Nephron progenitor cell (in vitro differentiated cells): ENCODE measurements around the gene SULF2.

ENCODE experiments used
- DNase-seq: peaks from one replicate; pipeline ENCODE4 v3.0.0; 2021
- H3K27ac Mint-ChIP-seq: 2 replicates; pipeline ENCODE4 v1.8.0; 2021; ENCODE audit warnings: mild to moderate bottlenecking, moderate library complexity, mixed read lengths
- H3K27me3 Mint-ChIP-seq: 2 replicates; pipeline ENCODE4 v1.8.0; 2021; ENCODE audit warnings: mild to moderate bottlenecking, low read depth, mixed read lengths; ENCODE audit not compliant: poor library complexity
- H3K36me3 Mint-ChIP-seq: 2 replicates; pipeline ENCODE4 v1.8.0; 2021; ENCODE audit warnings: low read depth, mixed read lengths
- H3K4me1 Mint-ChIP-seq: 2 replicates; pipeline ENCODE4 v1.8.0; 2021; ENCODE audit warnings: mixed read lengths
- H3K4me3 Mint-ChIP-seq: 2 replicates; pipeline ENCODE4 v1.8.0; 2021; ENCODE audit warnings: mild to moderate bottlenecking, moderate library complexity, mixed read lengths
- H3K9me3 Mint-ChIP-seq: 2 replicates; pipeline ENCODE4 v1.8.0; 2021; ENCODE audit warnings: mild to moderate bottlenecking, moderate library complexity, mixed read lengths
- CTCF ChIP-seq: fragments of 200-600 bp; sonication (generic); IDR thresholded peaks from 2 replicates; pipeline ENCODE4 v1.5.0; 2021; ENCODE audit warnings: antibody characterized with exemption

SULF2 gene

DNA sequence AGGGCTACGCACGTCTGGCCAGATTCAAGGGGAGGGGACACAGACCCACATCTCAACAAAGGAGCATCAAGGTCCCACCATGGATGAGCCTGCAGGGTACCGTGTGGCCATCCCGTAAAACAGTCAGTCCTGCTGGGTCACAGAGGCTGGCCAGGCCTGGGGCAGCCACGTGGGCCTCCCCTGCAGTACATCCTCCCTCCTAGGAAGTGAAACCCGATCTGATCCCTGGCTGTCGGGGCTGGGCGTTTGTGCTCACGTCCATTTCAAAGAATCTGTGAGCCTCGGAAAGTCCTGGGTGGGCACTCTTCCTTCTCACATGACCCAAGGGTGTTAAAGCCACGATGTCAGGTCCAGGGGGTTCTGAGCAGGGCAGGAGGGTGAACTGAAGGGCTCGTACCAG lies 14.3 kb downstream of the SULF2 start:
- H3K4me1 Mint-ChIP-seq, result peaks cover 38% of the 10 kb centered on the region
- DNase-seq, result no peak
- peaks cover 25% of the 10 kb centered on the region for H3K9me3 Mint-ChIP-seq
- peak overlapping the region; percentile 77 for H3K27ac Mint-ChIP-seq
- no peak overlapping the region for H3K4me3 Mint-ChIP-seq
- H3K27me3 Mint-ChIP-seq, result peaks cover 4% of the 10 kb centered on the region
- peaks cover 67% of the 10 kb centered on the region for H3K36me3 Mint-ChIP-seq
- TF ChIP-seq CTCF, result no peak

- H3K27me3 Mint-ChIP-seq, result peaks cover 4% of the 10 kb centered on the region
These were observed 17.1 kb downstream of the SULF2 start for GRCh38 chr20:47768016-47768824.

GRCh38 chr20:47765691-47766594 lies 19.3 kb downstream of the SULF2 start:
- Mint-ChIP-seq H3K27ac (peak overlapping the region; percentile 97), H3K36me3 (peaks cover 56% of the 10 kb centered on the region), H3K27me3 (no peaks in the 10 kb centered on the region), H3K4me1 (peaks cover 61% of the 10 kb centered on the region), H3K4me3 (peak overlapping the region; percentile 20), H3K9me3 (peaks cover 14% of the 10 kb centered on the region)
- TF ChIP-seq CTCF, result no peak
- no peak for DNase-seq

More at GRCh38 chr20:47768016-47768824, 17.1 kb downstream of the SULF2 start:
- Mint-ChIP-seq H3K4me3 (no peak overlapping the region), H3K4me1 (peaks cover 53% of the 10 kb centered on the region), H3K27ac (peak overlapping the region; percentile 86), H3K36me3 (peaks cover 62% of the 10 kb centered on the region), H3K9me3 (peaks cover 19% of the 10 kb centered on the region)
- no peak for DNase-seq
- no peak for TF ChIP-seq CTCF

- no peak for DNase-seq
- H3K27ac Mint-ChIP-seq, result peak overlapping the region; percentile 98
- H3K27me3 Mint-ChIP-seq, result peaks cover 3% of the 10 kb centered on the region
- H3K4me1 Mint-ChIP-seq, result peaks cover 67% of the 10 kb centered on the region
- H3K36me3 Mint-ChIP-seq, result peaks cover 50% of the 10 kb centered on the region
- TF ChIP-seq CTCF, result no peak
- H3K9me3 Mint-ChIP-seq, result peaks cover 8% of the 10 kb centered on the region
- H3K4me3 Mint-ChIP-seq, result no peak overlapping the region
These were observed 20.0 kb downstream of the SULF2 start for GRCh38 chr20:47765271-47765670.

- Mint-ChIP-seq H3K4me1 (peaks cover 72% of the 10 kb centered on the region), H3K27me3 (peaks cover 3% of the 10 kb centered on the region), H3K9me3 (no peaks in the 10 kb centered on the region), H3K27ac (no peak overlapping the region), H3K4me3 (no peak overlapping the region), H3K36me3 (peaks cover 40% of the 10 kb centered on the region)
- no peak for DNase-seq
- no peak for TF ChIP-seq CTCF
These were observed 21.0 kb downstream of the SULF2 start for GRCh38 chr20:47764154-47764733.
